ENCODE results near the gene LIN28B.
"Not testable (repeated sequence)": the region's sequence is repeated elsewhere in the genome, so short reads cannot be mapped to it uniquely, and the experiment has no call there.

LIN28B gene, protein sequence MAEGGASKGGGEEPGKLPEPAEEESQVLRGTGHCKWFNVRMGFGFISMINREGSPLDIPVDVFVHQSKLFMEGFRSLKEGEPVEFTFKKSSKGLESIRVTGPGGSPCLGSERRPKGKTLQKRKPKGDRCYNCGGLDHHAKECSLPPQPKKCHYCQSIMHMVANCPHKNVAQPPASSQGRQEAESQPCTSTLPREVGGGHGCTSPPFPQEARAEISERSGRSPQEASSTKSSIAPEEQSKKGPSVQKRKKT

DNA sequence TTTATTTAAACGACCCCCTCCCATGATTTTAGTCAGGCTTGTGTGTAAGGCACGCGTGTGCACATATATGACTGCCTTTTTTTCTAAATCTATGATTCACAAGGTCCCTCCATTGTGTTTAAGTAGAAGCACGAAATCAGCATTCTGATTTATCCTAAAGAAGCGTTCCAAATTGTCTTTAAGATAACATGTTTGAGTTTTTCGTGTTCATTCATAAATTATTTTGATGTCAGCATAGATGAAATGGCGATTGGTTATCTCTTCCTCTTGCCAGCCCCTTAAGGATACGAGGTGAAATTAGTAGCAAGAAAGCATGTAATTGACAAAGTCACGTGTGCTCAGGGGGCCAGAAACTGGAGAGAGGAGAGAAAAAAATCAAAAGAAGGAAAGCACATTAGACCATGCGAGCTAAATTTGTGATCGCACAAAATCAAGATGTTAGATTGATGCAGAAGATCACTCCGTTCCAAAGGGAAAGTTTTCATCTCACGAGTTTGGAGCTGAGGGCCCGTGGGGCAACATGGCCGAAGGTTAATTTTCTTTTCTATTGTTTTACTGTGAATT lies at the start of gene LIN28B:
LIN28B (plus strand) TSS at position 377 of the 564 bp plus-strand sequence; CDS start at position 521, 144 bp downstream.
- no peak for DNase-seq

DNA sequence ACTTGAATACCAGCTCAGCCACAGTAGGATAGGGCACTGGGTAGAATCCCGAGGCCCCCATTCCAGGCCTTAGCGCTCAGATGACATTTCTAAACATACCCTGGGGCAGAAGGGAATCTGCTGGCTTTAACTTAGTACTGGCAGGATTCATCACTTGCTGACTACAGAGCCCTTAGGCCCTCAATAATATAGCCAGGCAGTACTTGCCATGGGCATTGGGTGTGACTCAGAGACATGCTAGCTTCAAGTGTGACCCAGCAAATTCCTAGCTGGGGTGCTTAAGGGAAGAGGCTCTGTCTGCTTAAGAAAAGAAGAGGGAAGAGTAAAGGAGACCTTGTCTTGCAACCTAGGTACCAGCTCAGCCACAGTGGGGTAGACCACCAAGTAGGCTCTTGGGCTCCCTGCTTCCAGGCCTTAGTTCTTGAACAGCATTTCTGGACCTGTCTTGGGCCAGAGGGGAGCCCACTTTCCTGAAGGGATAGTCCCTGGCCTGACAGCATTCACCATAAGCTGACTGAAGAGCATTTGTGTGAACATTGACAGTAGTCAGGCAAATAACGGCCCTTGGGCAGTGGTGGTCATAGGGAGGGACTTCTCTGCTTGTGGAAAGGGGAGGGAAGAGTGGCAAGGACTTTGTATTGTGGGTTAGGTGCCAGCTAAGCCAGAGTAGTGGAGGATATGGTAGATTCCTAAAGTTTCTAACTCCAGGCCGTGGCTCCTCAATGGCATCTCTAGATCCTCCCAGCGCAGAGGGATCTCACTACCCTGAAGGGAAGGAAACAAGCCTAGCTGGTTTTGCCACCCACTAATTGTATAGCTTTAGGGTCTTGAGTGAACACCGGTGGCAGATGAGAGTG lies 48.6 kb upstream of the LIN28B start:
- no peak for DNase-seq

DNA sequence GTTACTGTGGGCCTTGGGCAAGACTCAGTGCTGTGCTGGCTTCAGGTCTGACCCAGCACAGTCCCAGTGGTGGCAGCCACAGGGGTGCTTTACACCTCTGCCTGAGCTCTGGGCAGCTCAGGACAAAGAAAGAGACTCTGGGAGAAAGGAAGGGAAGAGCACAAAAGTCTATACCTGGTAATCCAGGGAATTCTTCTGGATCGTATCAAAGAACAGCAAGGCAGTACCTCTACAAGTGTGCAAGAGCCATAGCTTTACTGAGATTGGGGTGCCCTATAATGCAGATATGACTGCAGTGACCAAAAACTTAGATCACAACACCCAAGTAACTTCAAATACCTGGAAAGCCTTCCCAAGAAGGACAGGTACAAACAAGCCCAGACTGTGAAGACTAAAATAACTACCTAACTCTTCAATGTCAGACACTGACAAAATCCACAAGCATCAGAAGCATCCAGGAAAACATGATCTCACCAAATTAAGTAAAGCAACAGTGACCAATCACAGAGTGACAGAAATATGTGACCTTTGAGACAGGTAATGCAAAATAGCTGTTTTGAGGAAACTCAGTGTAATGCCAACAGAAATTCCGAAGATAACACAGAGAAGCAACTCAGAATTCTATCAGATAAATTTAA lies 47.9 kb upstream of the LIN28B start:
- no peak for DNase-seq

DNA sequence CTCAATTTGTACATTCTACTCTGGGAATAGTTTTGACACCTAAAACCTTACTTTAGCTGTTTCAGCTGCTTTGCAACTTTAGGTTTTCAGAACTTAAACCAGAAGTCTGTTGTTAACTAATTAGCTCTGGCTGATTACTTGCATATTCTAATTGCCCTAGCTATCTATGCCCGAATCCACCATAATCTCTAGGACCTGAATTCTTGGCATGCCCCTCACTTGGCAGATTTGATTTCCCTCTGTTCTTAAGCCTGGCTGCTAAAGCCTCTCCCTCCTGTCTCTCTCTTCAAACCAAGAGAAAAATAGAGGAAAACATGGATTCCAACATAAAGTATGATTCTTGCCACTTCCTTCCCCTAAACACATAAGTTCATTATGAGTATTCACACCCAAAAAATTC lies 35.0 kb upstream of the LIN28B start:
- no peak for DNase-seq

DNA sequence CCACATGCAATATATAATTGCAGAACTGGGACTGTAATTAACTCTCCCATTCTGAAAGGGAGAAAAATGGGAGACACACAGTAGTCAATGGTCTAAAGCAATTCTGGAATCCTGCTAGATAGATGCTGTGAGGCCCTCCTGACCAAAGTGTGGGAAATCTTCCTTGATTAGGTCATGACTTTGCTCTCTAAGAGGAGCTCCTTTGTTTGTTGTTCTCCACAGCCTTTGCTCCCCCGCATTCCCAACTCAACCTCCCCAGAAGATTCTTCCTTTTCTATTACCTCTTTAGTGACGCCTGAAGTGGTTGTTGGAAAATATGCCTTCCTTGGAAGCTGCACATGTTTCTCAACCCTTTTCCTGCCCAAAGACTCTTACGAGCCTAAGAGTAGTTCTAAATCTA lies 28.8 kb upstream of the LIN28B start:
- DNase-seq, result no peak

DNA sequence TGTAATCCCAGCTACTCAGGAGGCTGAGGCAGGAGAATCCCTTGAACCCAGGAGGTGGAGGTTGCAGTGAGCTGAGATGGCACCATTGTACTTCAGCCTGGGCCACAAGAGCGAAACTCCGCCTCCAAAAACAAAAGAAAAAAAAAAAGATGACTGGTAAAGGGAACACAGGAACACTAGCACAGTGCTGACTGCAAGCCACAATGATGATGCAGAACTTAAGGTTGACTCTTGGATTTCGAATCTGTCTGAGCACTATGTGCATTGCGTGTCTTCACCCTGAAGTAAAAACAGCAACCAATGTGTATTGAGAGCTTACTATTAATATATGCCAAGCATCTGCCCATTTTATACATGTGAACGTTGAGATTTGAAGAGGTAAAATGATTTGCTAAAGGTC lies 27.6 kb upstream of the LIN28B start:
- DNase-seq, result no peak

DNA sequence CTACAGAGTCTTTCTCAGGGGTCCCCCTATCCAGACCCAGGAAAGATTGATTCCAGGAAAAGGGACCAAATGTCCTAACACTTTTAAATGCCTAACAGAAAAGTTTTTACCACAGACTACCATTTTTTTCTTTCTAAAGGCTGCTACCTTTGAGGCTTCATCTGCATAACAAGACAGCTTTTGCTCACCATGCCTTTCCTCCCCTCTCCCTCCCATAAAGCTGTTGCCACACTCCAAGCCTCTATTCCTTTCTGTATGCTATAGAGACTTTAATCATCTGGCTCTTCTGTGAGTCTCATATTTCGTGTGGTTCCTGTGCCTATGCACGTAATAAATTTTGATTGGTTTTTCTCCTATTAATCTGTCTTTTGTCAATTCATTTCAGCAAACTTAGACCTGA lies 26.0 kb upstream of the LIN28B start:
- no peak for DNase-seq

DNA sequence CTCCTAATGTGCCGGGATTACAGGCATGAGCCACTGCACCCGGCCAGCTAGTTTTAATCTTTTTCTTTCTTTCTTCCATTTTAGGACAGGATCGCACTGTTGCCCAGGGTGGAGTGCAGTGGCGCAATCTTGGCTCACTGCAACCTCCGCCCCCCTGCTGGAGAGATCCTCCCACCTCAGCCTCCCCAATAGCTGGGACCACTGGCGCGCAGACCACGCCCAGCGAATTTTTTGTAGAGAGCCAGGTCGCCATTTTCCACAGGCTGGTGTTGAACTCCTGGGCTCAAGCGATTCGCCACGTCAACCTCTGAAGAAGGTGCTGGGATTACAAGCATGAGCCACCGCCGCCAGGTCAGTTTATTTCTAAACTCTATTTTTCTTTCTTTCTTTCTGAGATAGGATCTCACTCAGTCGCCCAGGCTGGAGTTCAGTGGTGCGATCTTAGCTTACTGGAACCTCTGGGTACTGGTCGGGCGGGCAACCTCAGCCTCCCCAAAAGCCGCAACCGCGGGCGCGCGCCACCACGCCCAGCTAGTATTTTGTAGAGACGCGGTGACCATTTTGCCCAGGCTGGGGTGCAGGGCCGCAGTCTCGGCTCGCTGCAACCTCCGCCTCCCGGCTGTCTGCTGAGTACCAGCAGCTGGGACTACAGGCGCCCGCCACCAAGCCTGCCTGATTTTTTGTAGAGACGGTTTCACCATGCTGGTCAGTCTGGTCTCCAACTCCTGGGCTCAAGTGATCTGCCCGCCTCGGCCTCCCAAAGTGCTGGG lies 20.0 kb upstream of the LIN28B start:
- no peak for DNase-seq

DNA sequence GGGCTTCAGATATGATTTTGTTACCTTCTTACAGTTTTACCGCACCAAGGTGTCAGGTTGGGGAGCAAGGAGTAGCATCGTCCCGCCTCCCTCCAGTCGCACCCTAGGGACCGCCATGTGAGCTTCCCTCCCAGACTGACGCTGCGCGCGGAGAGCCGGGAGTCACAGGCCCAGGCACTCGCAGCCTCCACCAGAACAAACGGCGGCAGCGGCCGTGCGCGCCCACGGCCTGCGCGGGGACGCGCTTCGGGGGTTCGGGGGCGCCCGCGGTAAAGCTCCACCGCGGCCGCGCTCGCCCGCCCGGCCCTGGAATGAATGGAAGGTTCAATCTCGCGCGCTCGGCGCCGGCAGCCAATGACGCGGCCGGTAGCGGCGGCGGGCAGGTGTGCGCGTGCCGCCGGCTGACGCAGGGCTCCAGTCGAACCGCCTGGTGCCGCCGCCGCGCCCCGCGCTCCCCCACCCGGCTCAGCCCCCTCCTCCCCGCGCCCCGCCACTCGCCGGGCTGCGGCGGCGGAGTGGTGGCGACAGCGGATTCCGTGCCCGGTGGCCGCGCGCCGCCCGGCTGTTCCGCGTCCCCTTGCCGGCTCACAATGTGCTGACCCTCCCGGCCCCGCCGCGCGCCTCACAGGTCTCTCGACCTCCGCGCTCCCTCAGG lies 16.5 kb upstream of the LIN28B start:
- DNase-seq, result no peak

DNA sequence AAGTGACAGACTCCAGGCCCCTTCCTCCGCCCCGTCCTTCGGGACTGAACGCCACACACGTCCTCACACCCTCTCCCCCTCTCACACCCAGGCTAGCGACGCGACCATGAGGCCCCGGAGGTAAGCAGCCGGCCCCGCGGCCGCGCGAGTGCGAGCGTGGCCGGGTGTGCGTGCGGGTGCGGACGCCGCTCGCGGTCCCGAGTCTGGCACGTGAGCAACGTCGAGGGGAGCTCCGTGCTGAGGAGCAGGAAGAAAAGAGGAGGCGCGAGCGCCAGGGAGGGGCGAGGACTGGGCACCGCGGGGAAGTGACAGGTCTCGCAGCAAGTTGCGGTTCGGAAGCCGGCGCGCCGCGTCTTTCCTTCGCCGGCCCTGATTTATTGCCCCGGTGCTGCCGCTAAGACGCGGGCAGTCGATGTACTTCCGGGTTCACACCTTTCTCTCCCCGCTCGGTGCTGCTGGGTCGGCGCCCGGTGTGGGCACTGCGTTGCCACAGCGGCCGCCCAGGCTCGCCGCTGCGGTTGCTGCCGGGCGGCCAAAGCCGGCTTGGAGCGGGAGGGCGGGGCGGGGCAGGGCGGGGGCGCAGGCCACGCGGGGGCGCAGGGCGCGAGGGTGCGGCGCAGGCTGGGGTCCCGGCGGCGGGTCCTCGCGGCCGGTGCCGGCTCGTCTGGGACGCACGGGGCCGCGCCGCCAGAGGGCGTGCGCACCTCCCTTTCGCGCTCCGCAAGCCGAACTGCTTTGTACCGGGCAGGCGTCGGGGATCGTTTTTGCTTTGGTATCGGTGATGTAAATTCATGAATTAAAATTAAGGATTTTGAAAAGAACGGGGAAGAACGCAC lies 15.8 kb upstream of the LIN28B start:
- peak; percentile 32 for DNase-seq

DNA sequence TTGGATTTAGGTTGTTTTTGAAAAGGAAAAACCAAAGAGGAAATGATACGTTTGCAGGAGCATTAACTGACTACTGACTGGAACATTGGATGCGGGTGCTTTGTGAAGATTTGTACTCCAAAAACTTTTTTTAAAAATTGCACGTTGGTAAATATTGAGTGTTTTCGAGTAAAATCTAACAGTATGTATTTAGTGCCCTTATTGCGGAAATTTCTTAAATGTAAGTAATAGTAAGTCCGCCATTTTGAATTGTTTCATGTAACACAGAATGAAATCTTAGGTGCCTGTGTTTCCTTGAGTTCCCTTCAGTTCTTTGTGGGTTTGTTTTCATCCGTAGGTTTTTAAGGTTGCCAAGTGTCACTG lies 15.2 kb upstream of the LIN28B start:
- DNase-seq, result no peak

DNA sequence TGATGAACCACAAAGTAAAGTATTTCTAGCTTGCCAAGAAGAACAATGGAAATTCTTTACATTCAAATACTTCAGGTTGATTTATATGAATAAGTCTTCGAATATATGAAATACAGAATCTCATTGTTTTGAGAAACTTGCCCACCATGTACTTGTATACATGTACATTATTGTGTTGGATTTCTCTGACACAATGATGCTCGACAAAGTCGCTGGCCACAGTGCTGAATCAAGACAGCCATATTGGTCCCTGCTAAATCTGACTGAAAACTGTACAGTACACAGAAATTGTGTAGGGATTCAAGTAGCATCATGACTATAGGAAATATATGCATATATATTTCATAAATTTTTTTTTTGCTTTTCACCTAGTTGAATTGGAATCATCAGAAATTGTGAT lies 13.1 kb upstream of the LIN28B start:
- no peak for DNase-seq

DNA sequence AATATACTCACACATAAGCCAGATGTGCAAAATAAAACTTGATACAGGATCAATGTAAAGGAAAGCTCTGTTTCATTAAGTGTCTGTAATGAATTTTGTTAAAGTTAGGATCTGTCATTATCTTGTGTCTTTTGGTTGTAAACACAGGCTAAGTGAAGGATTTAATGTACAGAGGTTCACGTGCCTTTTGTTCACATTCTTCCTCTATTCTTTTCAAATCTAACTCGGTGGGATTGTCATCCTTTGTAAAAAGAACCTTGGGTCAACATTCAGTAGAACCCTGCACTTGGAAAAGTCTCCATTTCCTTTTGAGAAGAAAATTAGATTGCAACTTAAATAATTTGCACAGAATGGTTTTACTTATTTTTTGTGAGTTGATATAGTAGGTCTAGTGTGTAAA lies 7.7 kb upstream of the LIN28B start:
- no peak for DNase-seq

DNA sequence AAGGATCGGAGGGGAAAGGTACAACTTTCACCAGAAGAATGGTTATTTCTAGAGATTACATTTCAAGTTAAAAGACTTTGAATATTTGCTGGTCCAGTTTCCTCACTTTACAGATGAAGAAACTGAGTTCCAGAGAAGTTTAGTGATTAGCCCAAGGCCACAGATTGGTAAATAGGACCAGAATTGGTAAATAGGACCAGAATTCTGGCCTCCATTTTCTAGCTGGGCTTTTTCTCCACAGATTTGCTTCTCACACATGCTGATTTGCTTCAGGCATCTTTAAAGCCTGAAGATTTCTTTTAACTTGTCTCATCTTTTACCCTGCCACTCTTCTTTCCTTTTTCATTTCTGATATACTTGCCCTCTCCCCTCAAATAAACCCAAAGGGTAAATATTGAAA lies 5.2 kb upstream of the LIN28B start:
- DNase-seq, result no peak

DNA sequence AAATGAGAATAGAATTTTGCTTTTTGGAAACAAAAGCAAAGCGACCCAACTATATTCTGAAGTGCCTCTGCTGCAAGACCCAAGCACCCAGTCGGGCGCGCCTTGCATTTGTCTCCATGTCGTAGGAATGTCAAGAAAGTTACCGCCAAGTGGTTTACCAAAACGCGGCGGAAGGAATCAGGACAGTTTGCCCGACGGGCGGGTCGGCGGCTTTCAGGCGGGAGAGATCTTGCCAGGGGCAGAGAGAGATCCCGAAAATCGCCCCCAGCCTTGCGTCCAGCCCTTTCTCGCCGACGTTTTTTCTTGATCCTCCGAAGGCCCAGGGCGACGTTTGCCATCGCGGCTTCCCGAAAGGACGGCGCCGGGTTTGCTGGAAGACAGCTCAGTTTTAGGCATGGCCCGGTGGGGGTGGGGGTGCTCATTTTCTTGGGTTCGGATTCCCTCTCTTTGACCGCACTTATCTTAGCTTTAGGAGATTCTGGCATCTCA lies 4.0 kb upstream of the LIN28B start:
- no peak for DNase-seq

DNA sequence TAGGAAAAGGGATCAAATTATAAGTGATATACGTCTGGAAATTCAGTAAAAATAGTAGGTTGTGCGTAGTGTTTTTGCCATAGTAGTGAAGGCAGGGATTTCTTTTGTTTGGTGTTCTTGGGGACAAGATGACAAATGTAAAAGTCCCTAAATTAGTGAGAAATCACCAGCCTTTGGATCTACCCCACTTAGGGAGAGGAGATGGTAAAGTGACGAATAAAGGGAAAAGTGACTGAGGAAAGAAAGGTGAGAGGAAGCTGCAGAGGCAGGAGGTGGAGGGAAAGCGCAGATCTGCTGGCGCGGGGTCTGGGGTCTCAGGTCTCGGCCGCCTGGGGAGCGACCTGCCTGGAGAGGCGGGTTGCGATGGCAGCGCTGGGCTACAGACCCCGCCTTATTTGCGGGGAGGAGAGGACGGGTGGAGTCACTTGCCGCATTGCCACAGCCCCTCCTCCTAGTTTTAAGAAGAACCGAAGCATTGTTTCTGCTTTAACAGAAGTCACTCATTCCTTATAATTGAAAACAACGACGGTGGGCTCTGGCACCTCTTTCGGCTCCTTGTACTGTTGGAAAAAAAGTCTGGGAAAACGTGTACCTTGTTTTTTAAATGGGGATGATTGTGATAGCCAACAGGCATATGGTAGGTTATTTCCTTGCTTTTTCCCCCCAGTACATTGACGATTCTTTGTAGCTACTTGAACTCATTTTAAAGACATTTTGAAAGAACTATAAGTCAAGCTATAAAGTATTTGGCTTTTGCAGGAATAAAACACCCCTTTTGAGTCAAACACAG lies 3.3 kb upstream of the LIN28B start:
- DNase-seq, result not testable (repeated sequence)

DNA sequence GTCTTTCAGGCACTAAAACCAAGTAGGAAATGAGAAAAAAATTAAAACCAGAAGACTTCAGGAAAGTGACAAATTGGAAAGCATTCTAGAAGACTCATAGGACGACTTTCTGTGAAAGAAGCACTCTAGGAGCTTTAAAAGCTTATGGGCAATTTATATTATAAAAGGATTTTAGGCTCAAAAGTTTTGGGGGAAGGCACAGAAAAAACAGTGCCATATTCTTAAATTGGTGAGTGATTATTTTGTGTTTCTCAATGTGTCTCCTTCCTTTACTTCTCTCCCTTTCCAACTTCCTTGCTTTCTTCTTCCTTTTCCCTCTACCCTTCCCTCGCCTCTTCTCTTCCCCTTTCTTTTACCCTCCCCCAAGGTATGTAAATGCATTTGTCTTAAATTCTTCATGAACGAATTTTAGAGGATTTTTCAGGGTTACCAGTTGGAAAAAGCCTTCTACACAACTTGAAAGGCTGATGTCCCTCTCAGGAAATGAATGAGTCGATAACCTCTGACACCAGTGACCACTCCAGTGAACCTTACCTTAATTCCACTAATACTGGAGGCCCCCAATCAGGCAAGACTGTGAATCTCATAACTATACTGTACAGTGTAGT lies 2.6 kb upstream of the LIN28B start:
- no peak for DNase-seq

DNA sequence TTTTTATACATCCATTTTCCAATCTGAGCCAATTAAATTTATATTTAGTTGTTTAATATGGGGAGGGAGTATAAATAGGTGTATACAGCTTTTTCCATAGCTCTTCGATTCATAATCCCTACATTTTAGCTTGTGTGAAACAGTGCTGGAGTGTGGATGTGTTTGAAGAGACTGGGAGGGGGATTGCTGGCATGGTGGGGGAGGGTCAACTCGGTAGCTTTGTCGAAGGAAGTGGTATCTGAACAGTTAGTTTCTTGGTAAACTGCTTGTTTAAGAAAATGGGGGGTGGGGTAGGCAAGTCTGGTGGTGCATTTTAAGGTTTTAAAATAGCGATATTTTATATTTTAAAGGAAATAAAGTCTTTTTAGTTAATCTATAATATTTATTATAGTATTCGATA lies 1.4 kb upstream of the LIN28B start:
- DNase-seq, result no peak

DNA sequence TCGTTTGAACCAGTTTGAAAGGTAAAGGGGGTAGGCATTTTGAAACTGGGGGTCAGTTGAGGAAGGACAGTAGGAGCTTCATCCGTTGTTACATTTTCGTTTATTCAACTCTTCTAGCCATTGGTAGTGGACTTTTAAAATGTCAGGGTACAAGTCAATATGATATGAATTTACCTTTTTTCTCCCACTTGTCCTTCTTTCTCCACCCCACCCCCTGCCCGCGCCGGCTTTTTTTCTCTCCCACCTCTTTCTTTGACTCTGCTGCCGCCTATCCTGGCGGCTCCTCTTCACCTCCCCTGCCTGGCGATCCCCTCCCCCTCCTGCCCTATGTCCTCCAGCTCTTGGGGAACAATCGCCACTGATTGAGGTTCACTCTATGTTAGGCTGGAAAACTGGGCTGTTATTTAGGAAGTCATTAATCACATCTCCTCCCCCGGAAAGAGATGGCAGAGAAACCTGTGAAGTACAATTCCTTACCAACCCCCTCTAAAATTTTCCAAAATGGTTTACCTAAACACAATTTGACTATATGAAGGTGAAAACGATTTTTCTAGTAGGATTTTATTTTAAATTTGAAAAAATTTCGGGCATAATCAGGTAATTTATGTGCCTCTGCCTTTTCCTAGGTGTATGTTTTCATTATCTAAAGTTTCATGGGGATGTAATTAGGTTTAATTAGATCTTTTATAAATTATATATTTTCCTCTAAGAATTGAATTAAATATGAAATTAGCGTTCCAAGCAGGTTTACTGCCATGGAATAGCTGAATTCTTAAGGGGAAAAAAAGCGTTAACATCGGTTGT lies 778 bp upstream of the LIN28B start:
- no peak for DNase-seq

All from activated CD4-positive, alpha-beta T cell treated with anti-CD3 and anti-CD28 coated beads, Interleukin-2, amount 50 U/mL, for 16 hours (primary cell).